Measurements from ENCODE around the gene CYB5B.

DNA sequence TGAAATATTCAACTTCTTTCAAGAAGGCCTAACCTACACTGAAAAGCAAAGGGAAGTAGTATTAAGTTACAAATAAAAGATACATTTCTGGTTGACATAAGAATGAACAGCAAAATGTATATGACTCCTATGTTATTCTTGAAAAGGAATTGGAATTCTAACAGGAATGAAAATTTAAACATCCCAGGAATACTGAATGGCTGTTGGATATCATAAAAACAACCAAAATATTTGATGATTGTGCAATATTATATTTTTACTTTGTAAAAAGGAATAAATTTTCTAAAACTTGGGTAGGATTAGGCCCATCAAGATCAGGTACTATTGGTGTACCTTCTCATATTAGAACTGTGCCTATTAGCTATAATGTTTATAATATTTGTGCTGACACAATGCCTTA, 50.0 kb downstream of the CYB5B start:
- no peak for TF ChIP-seq POLR2A (IDR thresholded peaks at IDR 0.05)
- TF ChIP-seq, protein P1, sequence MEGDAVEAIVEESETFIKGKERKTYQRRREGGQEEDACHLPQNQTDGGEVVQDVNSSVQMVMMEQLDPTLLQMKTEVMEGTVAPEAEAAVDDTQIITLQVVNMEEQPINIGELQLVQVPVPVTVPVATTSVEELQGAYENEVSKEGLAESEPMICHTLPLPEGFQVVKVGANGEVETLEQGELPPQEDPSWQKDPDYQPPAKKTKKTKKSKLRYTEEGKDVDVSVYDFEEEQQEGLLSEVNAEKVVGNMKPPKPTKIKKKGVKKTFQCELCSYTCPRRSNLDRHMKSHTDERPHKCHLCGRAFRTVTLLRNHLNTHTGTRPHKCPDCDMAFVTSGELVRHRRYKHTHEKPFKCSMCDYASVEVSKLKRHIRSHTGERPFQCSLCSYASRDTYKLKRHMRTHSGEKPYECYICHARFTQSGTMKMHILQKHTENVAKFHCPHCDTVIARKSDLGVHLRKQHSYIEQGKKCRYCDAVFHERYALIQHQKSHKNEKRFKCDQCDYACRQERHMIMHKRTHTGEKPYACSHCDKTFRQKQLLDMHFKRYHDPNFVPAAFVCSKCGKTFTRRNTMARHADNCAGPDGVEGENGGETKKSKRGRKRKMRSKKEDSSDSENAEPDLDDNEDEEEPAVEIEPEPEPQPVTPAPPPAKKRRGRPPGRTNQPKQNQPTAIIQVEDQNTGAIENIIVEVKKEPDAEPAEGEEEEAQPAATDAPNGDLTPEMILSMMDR (IDR thresholded peaks at IDR 0.05): no peak

Measured in thyroid gland (tissue), 4 donors.